ENCODE data around the gene IL2RA.

The IL2RA gene

GRCh38 chr10:6102128-6102527, 40.0 kb upstream of the IL2RA start:
- no peak for TF ChIP-seq CTCF (conservative IDR thresholded peaks at IDR 0.05; ENCODE audit: low read depth, low read length)
- no peak for DNase-seq (ENCODE audit: low read depth)
- no peak overlapping the region for H3K4me3 ChIP-seq (ENCODE audit: low read depth, low read length)

GRCh38 chr10:6101181-6101580, 39.0 kb upstream of the IL2RA start:
- H3K4me3 ChIP-seq (ENCODE audit: low read depth, low read length), result no peak overlapping the region
- TF ChIP-seq CTCF (conservative IDR thresholded peaks at IDR 0.05; ENCODE audit: low read depth, low read length), result no peak
- DNase-seq (ENCODE audit: low read depth), result no peak

- no peak for TF ChIP-seq CTCF (conservative IDR thresholded peaks at IDR 0.05; ENCODE audit: low read depth, low read length)
- H3K4me3 ChIP-seq (ENCODE audit: low read depth, low read length), result no peak overlapping the region
- no peak for DNase-seq (ENCODE audit: low read depth)
Measured at GRCh38 chr10:6100370-6100769, 38.2 kb upstream of the IL2RA start.

- no peak overlapping the region for H3K4me3 ChIP-seq (ENCODE audit: low read depth, low read length)
- DNase-seq (ENCODE audit: low read depth), result no peak
- TF ChIP-seq CTCF (conservative IDR thresholded peaks at IDR 0.05; ENCODE audit: low read depth, low read length), result no peak
Measured at GRCh38 chr10:6098156-6098555, 36.0 kb upstream of the IL2RA start.

GRCh38 chr10:6097063-6097462, 34.9 kb upstream of the IL2RA start:
- no peak overlapping the region for H3K4me3 ChIP-seq (ENCODE audit: low read depth, low read length)
- no peak for DNase-seq (ENCODE audit: low read depth)
- no peak for TF ChIP-seq CTCF (conservative IDR thresholded peaks at IDR 0.05; ENCODE audit: low read depth, low read length)

- no peak for TF ChIP-seq CTCF (conservative IDR thresholded peaks at IDR 0.05; ENCODE audit: low read depth, low read length)
- DNase-seq (ENCODE audit: low read depth), result no peak
Measured at GRCh38 chr10:6095810-6096570, 33.8 kb upstream of the IL2RA start.

GRCh38 chr10:6092731-6093130, 30.6 kb upstream of the IL2RA start:
- DNase-seq (ENCODE audit: low read depth), result no peak
- no peak for TF ChIP-seq CTCF (conservative IDR thresholded peaks at IDR 0.05; ENCODE audit: low read depth, low read length)
- H3K4me3 ChIP-seq (ENCODE audit: low read depth, low read length), result no peak overlapping the region

More at GRCh38 chr10:6095810-6096570, 33.8 kb upstream of the IL2RA start:
- H3K4me3 ChIP-seq (ENCODE audit: low read depth, low read length), result no peak overlapping the region

Data from choroid plexus epithelial cell (primary cell).